Measurements from ENCODE around the gene EXOC4. TPM values are rescaled to one million over a fixed set of nuclear protein-coding genes. Genes with fewer than 3 reads are reported as not detected.
"Not testable (repeated sequence)": the region's sequence is repeated elsewhere in the genome, so short reads cannot be mapped to it uniquely, and the experiment has no call there.

The EXOC4 gene
- total RNA-seq, 1 donor from 2014 or later: 67.7 TPM

DNA sequence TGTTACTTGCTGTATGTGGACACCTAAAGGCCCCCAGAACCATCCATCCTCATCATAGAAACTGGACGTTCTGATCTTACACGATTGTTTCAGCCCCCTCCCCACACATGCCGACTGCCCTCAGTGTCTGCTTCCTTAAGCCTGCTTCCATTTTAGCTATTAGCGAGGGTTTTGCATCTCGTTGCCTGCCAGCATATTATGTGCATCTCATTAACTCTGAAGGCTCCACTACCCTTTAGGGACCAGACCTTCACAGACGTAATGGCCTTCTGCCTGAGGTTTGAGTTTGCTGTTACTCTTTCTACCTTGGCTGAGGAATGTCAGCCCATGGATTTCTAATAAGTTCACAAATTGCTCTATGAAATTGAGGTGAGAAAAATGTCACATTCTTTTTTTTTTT, 820.4 kb downstream of the EXOC4 start:
- Mint-ChIP-seq H3K4me1 (ENCODE audit: low read depth) (no peaks in the 10 kb centered on the region), H3K9me3 (ENCODE audit: low read depth) (peaks cover 10% of the 10 kb centered on the region), H3K27ac (ENCODE audit: unreplicated experiment) (no peak overlapping the region), H3K36me3 (ENCODE audit: low read depth) (peaks cover 8% of the 10 kb centered on the region), H3K27me3 (ENCODE audit: low read depth) (no peaks in the 10 kb centered on the region), H3K4me3 (ENCODE audit: unreplicated experiment) (no peak overlapping the region)
- DNase-seq (ENCODE audit: low spot score): no peak
- no peak for TF ChIP-seq CTCF (IDR thresholded peaks at IDR 0.05)

- Mint-ChIP-seq H3K27me3 (ENCODE audit: low read depth) (no peaks in the 10 kb centered on the region), H3K4me3 (ENCODE audit: unreplicated experiment) (no peak overlapping the region), H3K27ac (ENCODE audit: unreplicated experiment) (no peak overlapping the region), H3K36me3 (ENCODE audit: low read depth) (peaks cover 8% of the 10 kb centered on the region), H3K4me1 (ENCODE audit: low read depth) (no peaks in the 10 kb centered on the region), H3K9me3 (ENCODE audit: low read depth) (peaks cover 10% of the 10 kb centered on the region)
- DNase-seq (ENCODE audit: low spot score): no peak
- TF ChIP-seq CTCF (IDR thresholded peaks at IDR 0.05): no peak
These were observed 822.9 kb downstream of the EXOC4 start for GRCh38 chr7:134075799-134076198.

DNA sequence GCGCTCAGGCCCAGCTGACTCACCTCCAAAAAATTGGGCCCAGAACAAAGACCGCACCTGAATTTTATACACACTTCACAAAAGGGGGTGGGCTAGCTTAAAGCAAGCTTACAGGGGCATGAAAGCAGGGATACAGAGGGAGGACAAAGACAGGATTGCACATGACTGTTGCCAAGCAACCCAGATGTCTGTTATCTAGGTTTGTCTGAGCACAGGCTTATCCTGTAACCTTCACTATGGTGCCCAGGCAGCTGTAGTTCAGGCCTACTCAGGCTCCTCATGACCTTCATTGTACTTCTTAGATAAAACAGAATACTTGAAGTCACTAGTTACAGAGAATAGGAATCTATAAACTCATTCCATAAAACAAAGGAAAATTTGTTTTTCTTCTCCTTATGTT, 824.7 kb downstream of the EXOC4 start:
- not testable (repeated sequence) for H3K27ac Mint-ChIP-seq (ENCODE audit: unreplicated experiment); DNase-seq (ENCODE audit: low spot score); H3K36me3 Mint-ChIP-seq (ENCODE audit: low read depth); H3K9me3 Mint-ChIP-seq (ENCODE audit: low read depth); H3K4me1 Mint-ChIP-seq (ENCODE audit: low read depth); H3K4me3 Mint-ChIP-seq (ENCODE audit: unreplicated experiment); H3K27me3 Mint-ChIP-seq (ENCODE audit: low read depth)

GRCh38 chr7:134078991-134079390, 826.1 kb downstream of the EXOC4 start:
- Mint-ChIP-seq H3K4me3 (ENCODE audit: unreplicated experiment) (no peak overlapping the region), H3K9me3 (ENCODE audit: low read depth) (peaks cover 10% of the 10 kb centered on the region)

DNA sequence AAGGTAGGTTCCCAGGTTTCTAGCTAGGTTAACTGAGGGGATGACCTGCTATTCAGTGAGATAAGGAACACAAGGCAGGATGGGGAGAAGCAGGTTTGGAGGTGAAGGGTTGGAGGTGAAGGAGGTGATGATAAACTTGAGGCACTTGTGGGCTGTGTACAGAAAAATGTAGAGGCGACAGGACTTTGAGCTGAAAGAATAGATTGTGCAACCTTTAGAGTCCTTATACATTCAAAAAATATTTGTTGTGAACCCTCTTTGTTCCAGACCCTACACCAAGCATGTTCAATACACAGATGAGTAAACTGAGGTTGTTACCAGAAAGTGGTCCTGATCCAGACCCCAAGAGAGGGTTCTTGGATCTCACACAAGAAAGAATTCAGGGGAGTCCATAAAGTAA, 828.8 kb downstream of the EXOC4 start:
- H3K27me3 Mint-ChIP-seq (ENCODE audit: low read depth): no peaks in the 10 kb centered on the region
- TF ChIP-seq CTCF (IDR thresholded peaks at IDR 0.05): no peak
- H3K27ac Mint-ChIP-seq (ENCODE audit: unreplicated experiment): no peak overlapping the region
- no peak for DNase-seq (ENCODE audit: low spot score)
- no peak overlapping the region for H3K4me3 Mint-ChIP-seq (ENCODE audit: unreplicated experiment)
- H3K4me1 Mint-ChIP-seq (ENCODE audit: low read depth): no peaks in the 10 kb centered on the region
- H3K36me3 Mint-ChIP-seq (ENCODE audit: low read depth): peaks cover 2% of the 10 kb centered on the region
- peaks cover 3% of the 10 kb centered on the region for H3K9me3 Mint-ChIP-seq (ENCODE audit: low read depth)

More at GRCh38 chr7:134078991-134079390, 826.1 kb downstream of the EXOC4 start:
- H3K27me3 Mint-ChIP-seq (ENCODE audit: low read depth): no peaks in the 10 kb centered on the region
- no peak for TF ChIP-seq CTCF (IDR thresholded peaks at IDR 0.05)
- DNase-seq (ENCODE audit: low spot score): no peak
- peaks cover 8% of the 10 kb centered on the region for H3K36me3 Mint-ChIP-seq (ENCODE audit: low read depth)
- no peaks in the 10 kb centered on the region for H3K4me1 Mint-ChIP-seq (ENCODE audit: low read depth)
- H3K27ac Mint-ChIP-seq (ENCODE audit: unreplicated experiment): no peak overlapping the region

DNA sequence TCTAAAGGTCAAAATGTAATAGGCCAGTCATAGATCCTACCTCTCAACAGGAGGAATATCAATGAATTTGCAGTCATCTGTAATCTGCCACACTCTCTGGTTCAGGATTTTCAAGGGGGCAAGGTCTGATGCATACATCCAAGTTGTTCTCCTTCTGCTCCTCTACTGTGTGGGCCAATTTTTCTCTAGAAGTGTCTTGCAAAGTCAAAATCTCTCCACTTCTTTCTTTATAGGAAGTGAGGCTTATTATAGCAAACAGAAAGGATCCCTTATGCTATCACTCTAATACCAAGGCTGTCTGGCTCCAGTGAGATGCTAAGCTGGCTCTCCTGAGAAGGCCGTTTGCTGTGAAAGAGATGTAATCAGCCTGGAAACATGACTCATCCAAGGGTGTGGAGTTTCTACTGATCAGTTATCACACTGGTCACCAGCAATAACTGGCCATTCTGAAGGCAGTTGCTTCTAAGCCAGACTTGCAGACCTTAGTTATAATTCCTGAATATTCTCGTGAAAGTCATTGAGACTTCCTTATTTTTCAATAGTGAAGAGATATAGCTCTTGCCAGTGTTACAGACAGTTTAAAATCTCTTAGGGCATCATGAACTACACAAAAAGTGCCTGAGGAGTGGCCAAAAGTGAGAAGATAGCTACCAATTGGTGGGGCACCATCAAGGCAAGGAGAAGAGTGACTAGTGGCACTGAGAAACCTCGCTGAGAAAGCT, 831.0 kb downstream of the EXOC4 start:
- no peak for DNase-seq (ENCODE audit: low spot score)
- no peak for TF ChIP-seq CTCF (IDR thresholded peaks at IDR 0.05)
- Mint-ChIP-seq H3K9me3 (ENCODE audit: low read depth) (peaks cover 15% of the 10 kb centered on the region), H3K4me1 (ENCODE audit: low read depth) (no peaks in the 10 kb centered on the region), H3K36me3 (ENCODE audit: low read depth) (no peaks in the 10 kb centered on the region), H3K4me3 (ENCODE audit: unreplicated experiment) (no peak overlapping the region), H3K27ac (ENCODE audit: unreplicated experiment) (no peak overlapping the region), H3K27me3 (ENCODE audit: low read depth) (no peaks in the 10 kb centered on the region)

Measured in chondrocyte (in vitro differentiated cells).